GM12878 (cell line): ENCODE data around the gene GALNT12. TPM values are rescaled to one million over a fixed set of nuclear protein-coding genes. Genes with fewer than 3 reads are reported as not detected.

Source experiments
- ATAC-seq: fragments of 200-7000 bp; cut with Tn5 transposase; 3 replicates; pipeline ENCODE4 v1.9.1; 2020; ENCODE audit warnings: mild to moderate bottlenecking, moderate library complexity
- BruUV-seq: library from RNA; stranded (reverse); fragments of 400-500 nt; replicated peaks from 2 replicates; lab custom pipeline; 2021; lab: Mats Ljungman, UMichigan
- CTCF ChIA-PET: fragments of 300-600 bp; sonication (Branson Sonifier 250); formaldehyde crosslinking; extraction: SDS; loops from one replicate; lab custom pipeline; 2021; ENCODE audit warnings: inconsistent platforms; lab: Yijun Ruan, JAX
- POLR2A ChIA-PET: fragments of 350-600 bp; formaldehyde crosslinking; extraction: SDS; loops from one replicate; lab custom pipeline; 2021; ENCODE audit warnings: inconsistent platforms; lab: Charles Lee
- RAD21 ChIA-PET: fragments of 300-600 bp; sonication (Branson Sonifier 250); formaldehyde crosslinking; loops from one replicate; lab custom pipeline; 2023; ENCODE audit warnings: antibody characterized with exemption; ENCODE audit not compliant: unreplicated experiment; lab: Charles Lee
- SMC1A ChIA-PET: fragments of 300-600 bp; sonication (Branson Sonifier 250); formaldehyde crosslinking; loops from one replicate; lab custom pipeline; 2023; ENCODE audit not compliant: unreplicated experiment, uncharacterized antibody; lab: Charles Lee
- DNase-seq: peaks from one replicate; pipeline ENCODE4 v3.0.0-alpha.2; 2011; ENCODE audit warnings: low read depth, low spot score
- FAIRE-seq: peaks from 3 replicates; lab custom pipeline; 2011; peaks lifted over from hg19 to GRCh38; lab: Jason Lieb, UNC
- H2AFZ ChIP-seq: 2 replicates; pipeline ENCODE4 v1.6.0; 2011; ENCODE audit warnings: low read depth, low read length, control low read depth; ENCODE audit not compliant: control insufficient read depth
- H3K27ac ChIP-seq: 2 replicates; pipeline ENCODE4 v1.5.1; 2011; ENCODE audit warnings: control low read depth; ENCODE audit not compliant: control insufficient read depth, insufficient read depth
- H3K27me3 ChIP-seq, 2 experiments: replicated peaks in 1 of 2; 2 replicates each; pipeline versions ENCODE4 v1.6.0 to v1.6.1; 2011; ENCODE audit warnings: low read length in 1 of 2; ENCODE audit not compliant: control insufficient read depth in 2 of 2, insufficient read depth in 2 of 2
- H3K36me3 ChIP-seq, 2 experiments: 2 replicates each; pipeline ENCODE4 v1.5.1; 2011; ENCODE audit warnings: low read length in 1 of 2; ENCODE audit not compliant: control insufficient read depth in 2 of 2, insufficient read depth in 2 of 2
- H3K4me1 ChIP-seq: 2 replicates; pipeline ENCODE4 v1.6.1; 2011; ENCODE audit warnings: mild to moderate bottlenecking, low read length, moderate library complexity, mixed read lengths; ENCODE audit not compliant: control insufficient read depth, insufficient read depth
- H3K4me2 ChIP-seq: 2 replicates; pipeline ENCODE4 v1.6.0; 2011; ENCODE audit warnings: control low read depth; ENCODE audit not compliant: control insufficient read depth, insufficient read depth
- H3K4me3 ChIP-seq: fragments of 200-600 bp; sonication (generic); 2 replicates; pipeline ENCODE4 v1.5.1; 2016
- H3K79me2 ChIP-seq: 2 replicates; pipeline ENCODE4 v1.6.0; 2011; ENCODE audit warnings: low read length; ENCODE audit not compliant: control insufficient read depth, insufficient read depth
- H3K9ac ChIP-seq: 2 replicates; pipeline ENCODE4 v1.8.0; 2011; ENCODE audit warnings: low read length, control low read depth, mixed read lengths; ENCODE audit not compliant: control insufficient read depth, insufficient read depth
- H3K9me3 ChIP-seq: replicated peaks from 3 replicates; pipeline ENCODE4 v1.5.1; 2011; ENCODE audit warnings: mild to moderate bottlenecking, low read length; ENCODE audit not compliant: control insufficient read depth, insufficient read depth
- H4K20me1 ChIP-seq: 2 replicates; pipeline ENCODE4 v1.6.0; 2011; ENCODE audit not compliant: control insufficient read depth, insufficient read depth
- ATF2 ChIP-seq: IDR thresholded peaks from 2 replicates; pipeline ENCODE4 v1.6.1; 2012; ENCODE audit warnings: low read length, inconsistent platforms
- BCL3 ChIP-seq: IDR thresholded peaks from 2 replicates; pipeline ENCODE4 v1.6.1; 2011; ENCODE audit warnings: borderline replicate concordance, low read depth, mild to moderate bottlenecking, moderate library complexity, low read length; ENCODE audit not compliant: insufficient read depth, poor library complexity, severe bottlenecking
- CREM ChIP-seq: IDR thresholded peaks from 2 replicates; pipeline ENCODE4 v1.6.1; 2014; ENCODE audit warnings: antibody characterized with exemption, low read depth
- KLF5 ChIP-seq: fragments of 450-650 bp; IDR thresholded peaks from 2 replicates; pipeline ENCODE4 v1.6.1; 2014; ENCODE audit warnings: mild to moderate bottlenecking; ENCODE audit not compliant: partially characterized antibody
- MEF2A ChIP-seq: IDR thresholded peaks from 2 replicates; pipeline ENCODE4 v1.6.1; 2011; ENCODE audit warnings: low read depth, mild to moderate bottlenecking, low read length, moderate library complexity; ENCODE audit not compliant: insufficient read depth
- NFIC ChIP-seq: IDR thresholded peaks from 2 replicates; pipeline ENCODE4 v1.6.1; 2012; ENCODE audit warnings: low read depth, mild to moderate bottlenecking, inconsistent platforms, low read length, moderate library complexity
- NFYB ChIP-seq: IDR thresholded peaks from 2 replicates; pipeline ENCODE4 v1.6.1; 2011; ENCODE audit warnings: low read depth, mild to moderate bottlenecking, low read length, improper control_type of control experiment, moderate library complexity; ENCODE audit not compliant: insufficient read depth
- RELA ChIP-seq: fragments of 450-650 bp; IDR thresholded peaks from 2 replicates; pipeline ENCODE4 v1.8.0; 2014; ENCODE audit warnings: borderline replicate concordance; ENCODE audit not compliant: partially characterized antibody
- SPI1 ChIP-seq: IDR thresholded peaks from 2 replicates; pipeline ENCODE4 v1.6.1; 2011; ENCODE audit warnings: low read depth, mild to moderate bottlenecking, low read length, moderate library complexity, borderline replicate concordance; ENCODE audit not compliant: insufficient read depth
- ZNF207 ChIP-seq: fragments of 450-650 bp; IDR thresholded peaks from 2 replicates; pipeline ENCODE4 v1.6.1; 2014; ENCODE audit warnings: antibody characterized with exemption, mild to moderate bottlenecking, borderline replicate concordance
- WGBS: methylation state at CpG from one replicate; pipeline ENCODE4 v1.1.6; 2016; ENCODE audit warnings: low lambda C conversion rate; ENCODE audit not compliant: insufficient replicate concordance, insufficient coverage; ENCODE audit errors: missing lambda C conversion rate; 5-methylcytosine and 5-hydroxymethylcytosine counted together
- in situ Hi-C: fragments of 300-500 bp; cut with MboI; formaldehyde crosslinking; loops from 9 replicates; pipeline ENCODE4 v1.14.3; 2018; ENCODE audit warnings: mixed read lengths
- intact Hi-C: fragments of 100-400 bp; cut with micrococcal nuclease; formaldehyde crosslinking; loops from one replicate; pipeline ENCODE4 v1.14.2; 2022; ENCODE audit not compliant: unreplicated experiment
- polyA plus RNA-seq, 11 experiments: library from polyadenylated mRNA; depleted of rRNA in 4 of 11; unstranded in 6 of 11; stranded (reverse) in 5 of 11; fragments of >200 nt; fragmentation: Nextera tagmentation in 4 of 11; fragmentation: Illumina TruSeq in 1 of 11; extraction: Ambion mirVana in 4 of 11; extraction: Trizol in 1 of 11; gene quantifications; 1 replicate in 1 of 11; 2 replicates in 10 of 11; pipeline versions ENCODE4 v1.2.1 to v1.2.3, GENCODE V29; 2011 to 2016; ENCODE audit warnings: inconsistent platforms in 2 of 11, missing spikeins in 2 of 11, low read depth in 1 of 11
- total RNA-seq, 4 experiments: library from RNA; depleted of rRNA in 3 of 4; stranded (reverse); fragments of >200 nt in 3 of 4; fragmentation: Illumina TruSeq in 1 of 4; extraction: Trizol in 1 of 4; gene quantifications; 2 replicates each; pipeline versions ENCODE4 v1.2.1 to v1.2.3, GENCODE V29; 2013 to 2021

GALNT12 gene
- total and polyA plus RNA-seq, 10 of the 15 experiments (the other 5 are each of a cell fraction or from before 2014, with no cell fraction given), result 0.13 to 5.3 (median 3.2) TPM

- intact Hi-C loops, result no loop called here
- no peak for FAIRE-seq
These were observed 28.5 kb upstream of the GALNT12 start for GRCh38 chr9:98778711-98779530.

GRCh38 chr9:98780059-98780749 is 27.3 kb upstream of the GALNT12 start:
- SMC1A ChIA-PET, result no interaction called here
- no peak for FAIRE-seq
- no peaks in the 10 kb centered on the region for H3K36me3 ChIP-seq
- TF ChIP-seq RELA, result no peak
- TF ChIP-seq BCL3, result no peak
- no peak for TF ChIP-seq KLF5
- no peak for TF ChIP-seq ATF2
- TF ChIP-seq CREM, result no peak

More at GRCh38 chr9:98778711-98779530, 28.5 kb upstream of the GALNT12 start:
- no peaks in the 10 kb centered on the region for H3K9me3 ChIP-seq
- in situ Hi-C loops, result loop anchor here (10.0 to 25.0 kb wide), 2 partner anchors 244 to 717 kb away; partner anchors contain the start of gene NANS
- H3K27ac ChIP-seq, result no peak overlapping the region
- ATAC-seq, result no peak
- no peak overlapping the region for H3K9ac ChIP-seq
- no peaks in the 10 kb centered on the region for H3K4me1 ChIP-seq
- BruUV-seq, result no TSS peak
- ChIA-PET RAD21 (interaction anchor here (1.3 kb wide), 1 partner anchor 723 kb away, joined by 3 read pairs; the partner anchor contains the start of gene NANS), CTCF (interaction anchor here (1.0 to 2.6 kb wide), 3 partner anchors 13 to 464 kb away, joined by 3 to 9 read pairs (median 4); no protein-coding TSS in a partner anchor), POLR2A (no interaction called here), SMC1A (no interaction called here)
- no peaks in the 10 kb centered on the region for H3K36me3 ChIP-seq
- DNase-seq, result no peak
- no peaks in the 10 kb centered on the region for H4K20me1 ChIP-seq
- TF ChIP-seq NFIC (no peak), MEF2A (no peak), ZNF207 (no peak), SPI1 (no peak), NFYB (no peak)
- H3K27me3 ChIP-seq, result no peaks in the 10 kb centered on the region
- H2AFZ ChIP-seq, result no peak overlapping the region
- H3K4me3 ChIP-seq, result no peak overlapping the region
- no peaks in the 10 kb centered on the region for H3K79me2 ChIP-seq
- H3K4me2 ChIP-seq, result no peak overlapping the region
- 53% methylated on average over 8 of the region's 8 CpGs for WGBS

More at GRCh38 chr9:98780059-98780749, 27.3 kb upstream of the GALNT12 start:
- Histone ChIP-seq H3K9ac (no peak overlapping the region), H3K79me2 (no peaks in the 10 kb centered on the region), H3K9me3 (no peaks in the 10 kb centered on the region), H3K27me3 (no peaks in the 10 kb centered on the region), H3K27ac (no peak overlapping the region), H2AFZ (no peak overlapping the region), H3K4me1 (no peaks in the 10 kb centered on the region), H3K4me3 (no peak overlapping the region), H4K20me1 (no peaks in the 10 kb centered on the region), H3K4me2 (no peak overlapping the region)
- ChIA-PET POLR2A (no interaction called here), CTCF (interaction anchor here (2.6 kb wide), 1 partner anchor 243 kb away, joined by 9 read pairs; no protein-coding TSS in a partner anchor), RAD21 (no interaction called here)
- no TSS peak for BruUV-seq
- DNase-seq (no peak), ATAC-seq (no peak)
- intact Hi-C loops (no loop called here), in situ Hi-C loops (loop anchor here (25.0 kb wide), 1 partner anchor 718 kb away; the partner anchor contains the start of gene NANS)
- WGBS, result 75% methylated on average over 11 of the region's 11 CpGs
